K562 (cell line): ENCODE data around the gene LUZP4. TPM values are rescaled to one million over a fixed set of nuclear protein-coding genes. Genes with fewer than 3 reads are reported as not detected.

Experiments used
- CEBPB ChIP-seq: fragments of 450-650 bp; IDR thresholded peaks from 2 replicates; pipeline ENCODE4 v1.6.1; 2016; ENCODE audit warnings: missing genetic modification characterization, missing compliant biosample characterization
- EP300 ChIP-seq: IDR thresholded peaks from 2 replicates; pipeline ENCODE4 v1.6.1; 2012; ENCODE audit warnings: low read length, improper control_type of control experiment
- HEY1 ChIP-seq: fragments of 250-450 bp; sonication (Bioruptor Pico); IDR thresholded peaks from 2 replicates; pipeline ENCODE4 v1.5.0; 2020; ENCODE audit warnings: mild to moderate bottlenecking, moderate library complexity, borderline replicate concordance
- KLF16 ChIP-seq: IDR thresholded peaks from 2 replicates; pipeline ENCODE4 v1.6.1; 2016; ENCODE audit warnings: antibody characterized with exemption
- MLLT1 ChIP-seq, 2 experiments: fragments of 450-650 bp; IDR thresholded peaks; 2 replicates each; pipeline ENCODE4 v1.6.1; 2016
- NONO ChIP-seq, 2 experiments: fragments of 200-400 bp in 1 of 2; fragments of 450-650 bp in 1 of 2; formaldehyde crosslinking in 1 of 2; IDR thresholded peaks; 2 replicates each; pipeline ENCODE4 v1.6.1; 2017; ENCODE audit warnings: low read depth in 2 of 2, mild to moderate bottlenecking in 2 of 2, moderate library complexity in 2 of 2, low read length in 1 of 2
- PHB2 ChIP-seq: fragments of 450-650 bp; IDR thresholded peaks from 2 replicates; pipeline ENCODE4 v1.6.1; 2017; ENCODE audit warnings: low read depth
- PHF21A ChIP-seq: fragments of 450-650 bp; IDR thresholded peaks from 2 replicates; pipeline ENCODE4 v1.6.1; 2017; ENCODE audit warnings: low read depth, borderline replicate concordance
- POLR2AphosphoS5 ChIP-seq: IDR thresholded peaks from 2 replicates; pipeline ENCODE4 v1.6.1; 2011; ENCODE audit warnings: mild to moderate bottlenecking, low read depth, low read length, moderate library complexity; ENCODE audit not compliant: control insufficient read depth, insufficient read depth
- PTTG1 ChIP-seq: fragments of 450-650 bp; IDR thresholded peaks from 2 replicates; pipeline ENCODE4 v1.6.1; 2016; ENCODE audit warnings: low read depth, mild to moderate bottlenecking, missing genetic modification characterization, missing compliant biosample characterization
- PURB ChIP-seq: sonication (generic); formaldehyde crosslinking; IDR thresholded peaks from 2 replicates; pipeline ENCODE4 v1.9.0; 2021; ENCODE audit warnings: low read depth, mild to moderate bottlenecking, missing genetic modification reagents
- RAD51 ChIP-seq: fragments of 450-650 bp; IDR thresholded peaks from 2 replicates; pipeline ENCODE4 v1.7.1; 2016; ENCODE audit warnings: low read depth, mild to moderate bottlenecking, borderline replicate concordance
- RCOR1 ChIP-seq, 2 experiments: IDR thresholded peaks; 2 replicates each; pipeline ENCODE4 v1.6.1; 2012; ENCODE audit warnings: low read depth in 2 of 2, low read length in 2 of 2, borderline replicate concordance in 1 of 2, improper control_type of control experiment in 1 of 2
- ZBTB34 ChIP-seq: fragments of 250-450 bp; sonication (Bioruptor Pico); IDR thresholded peaks from 2 replicates; pipeline ENCODE4 v1.8.0; 2021; ENCODE audit warnings: mild to moderate bottlenecking, moderate library complexity
- ZNF41 ChIP-seq: fragments of 250-450 bp; sonication (Bioruptor Pico); conservative IDR thresholded peaks from 2 replicates; pipeline ENCODE4 v1.4.0; 2020; ENCODE audit warnings: mild to moderate bottlenecking
- ZNF583 ChIP-seq: fragments of 250-450 bp; sonication (Bioruptor Pico); IDR thresholded peaks from 2 replicates; pipeline ENCODE4 v1.4.0; 2020
- ZNF644 ChIP-seq: fragments of 200-800 bp; sonication (Bioruptor generic); IDR thresholded peaks from 2 replicates; pipeline ENCODE4 v1.6.1; 2016; ENCODE audit warnings: low read depth, missing genetic modification characterization, missing compliant biosample characterization
- polyA plus RNA-seq, 8 experiments: library from polyadenylated mRNA; depleted of rRNA in 4 of 8; stranded (reverse) in 5 of 8; unstranded in 3 of 8; fragments of >200 nt; fragmentation: Nextera tagmentation in 2 of 8; fragmentation: Illumina TruSeq in 1 of 8; extraction: Ambion mirVana in 2 of 8; extraction: Trizol in 1 of 8; gene quantifications; 2 replicates each; pipeline versions ENCODE4 v1.2.1 to v1.2.3, GENCODE V29; 2011 to 2014; ENCODE audit warnings: inconsistent platforms in 1 of 8, missing spikeins in 1 of 8
- total RNA-seq, 7 experiments: library from RNA; depleted of rRNA in 6 of 7; stranded (reverse); fragments of >200 nt in 6 of 7; fragmentation: Illumina TruSeq in 2 of 7; extraction: Trizol in 2 of 7; gene quantifications; 2 replicates each; pipeline versions ENCODE4 v1.2.1 to v1.2.3, GENCODE V29; 2011 to 2021; ENCODE audit warnings: low replicate concordance in 1 of 7
- TF ChIP-seq, protein P1 (sequence below): fragments of 250-450 bp; sonication (Bioruptor Pico); IDR thresholded peaks from 2 replicates; pipeline ENCODE4 v1.8.0; 2022; ENCODE audit warnings: moderate library complexity, mild to moderate bottlenecking, inconsistent platforms
- TF ChIP-seq, protein P2 (sequence below): sonication (generic); formaldehyde crosslinking; IDR thresholded peaks from 2 replicates; pipeline ENCODE4 v1.8.0; 2022; ENCODE audit warnings: missing genetic modification reagents, mild to moderate bottlenecking, borderline replicate concordance

Gene LUZP4
- total and polyA plus RNA-seq, 9 of the 15 experiments (the other 6 are each of a cell fraction or from before 2014, with no cell fraction given): 0.16 to 1.1 (median 0.36) TPM

GRCh38 chrX:115322375-115322774 is 32.9 kb downstream of the LUZP4 start (continued):
- TF ChIP-seq, protein P1, sequence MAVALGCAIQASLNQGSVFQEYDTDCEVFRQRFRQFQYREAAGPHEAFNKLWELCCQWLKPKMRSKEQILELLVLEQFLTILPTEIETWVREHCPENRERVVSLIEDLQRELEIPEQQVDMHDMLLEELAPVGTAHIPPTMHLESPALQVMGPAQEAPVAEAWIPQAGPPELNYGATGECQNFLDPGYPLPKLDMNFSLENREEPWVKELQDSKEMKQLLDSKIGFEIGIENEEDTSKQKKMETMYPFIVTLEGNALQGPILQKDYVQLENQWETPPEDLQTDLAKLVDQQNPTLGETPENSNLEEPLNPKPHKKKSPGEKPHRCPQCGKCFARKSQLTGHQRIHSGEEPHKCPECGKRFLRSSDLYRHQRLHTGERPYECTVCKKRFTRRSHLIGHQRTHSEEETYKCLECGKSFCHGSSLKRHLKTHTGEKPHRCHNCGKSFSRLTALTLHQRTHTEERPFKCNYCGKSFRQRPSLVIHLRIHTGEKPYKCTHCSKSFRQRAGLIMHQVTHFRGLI (CRISPR knock-in tag): peak; percentile 74; the same call in 1 of the 2 replicates
- TF ChIP-seq ZNF583 (CRISPR knock-in tag): peak; percentile 82; the same call in 1 of the 2 replicates
- TF ChIP-seq EP300: peak; percentile 91
- 0 out of 2 replicates have a peak, but pooled peaks have one; percentile 53 for TF ChIP-seq ZNF41 (CRISPR knock-in tag)
- peak; percentile 88 for TF ChIP-seq KLF16
- peak; percentile 27; the same call in 1 of the 2 replicates for TF ChIP-seq RAD51
- TF ChIP-seq POLR2AphosphoS5: peak; percentile 77
- TF ChIP-seq, protein P2, sequence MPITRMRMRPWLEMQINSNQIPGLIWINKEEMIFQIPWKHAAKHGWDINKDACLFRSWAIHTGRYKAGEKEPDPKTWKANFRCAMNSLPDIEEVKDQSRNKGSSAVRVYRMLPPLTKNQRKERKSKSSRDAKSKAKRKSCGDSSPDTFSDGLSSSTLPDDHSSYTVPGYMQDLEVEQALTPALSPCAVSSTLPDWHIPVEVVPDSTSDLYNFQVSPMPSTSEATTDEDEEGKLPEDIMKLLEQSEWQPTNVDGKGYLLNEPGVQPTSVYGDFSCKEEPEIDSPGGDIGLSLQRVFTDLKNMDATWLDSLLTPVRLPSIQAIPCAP (CRISPR knock-in tag): no peak
- no peak for TF ChIP-seq PURB
- no peak for TF ChIP-seq PHF21A
- peak; percentile 73; the same call in 1 of the 2 replicates for TF ChIP-seq ZNF644 (tag)
- 0 out of 2 replicates have a peak, but pooled peaks have one; percentile 31 for TF ChIP-seq HEY1 (CRISPR knock-in tag)
- TF ChIP-seq NONO (IDR thresholded peaks at IDR 0.05; ENCODE audit: low read depth in 2 of 2, low read length in 1 of 2): 0 out of 4 replicates have a peak, but pooled peaks of 1 of the 2 experiments have one; percentile 34
- peak in 1 of 2 experiments; percentile 45; a peak in 1 of 4 replicates for TF ChIP-seq MLLT1 (IDR thresholded peaks at IDR 0.05)
- TF ChIP-seq RCOR1 (IDR thresholded peaks at IDR 0.05; ENCODE audit: borderline replicate concordance in 1 of 2, low read depth in 2 of 2, low read length in 2 of 2): 0 out of 4 replicates have a peak, but pooled peaks of 1 of the 2 experiments have one; percentile 41
- peak; percentile 69; the same call in 1 of the 2 replicates for TF ChIP-seq PHB2
- peak; percentile 88 for TF ChIP-seq CEBPB (tag)
- TF ChIP-seq ZBTB34: no peak
- TF ChIP-seq PTTG1 (tag): peak; percentile 38; the same call in 1 of the 2 replicates
